HFFc6 (cell line): ENCODE measurements around the gene ATP8A2. TPM values are rescaled to one million over a fixed set of nuclear protein-coding genes. Genes with fewer than 3 reads are reported as not detected.

Source experiments
- DNase-seq: peaks from one replicate; pipeline ENCODE4 v3.0.0-alpha.2; 2018
- H3K27ac Mint-ChIP-seq: 2 replicates; pipeline ENCODE4 v1.8.0; 2020; ENCODE audit warnings: mild to moderate bottlenecking, mixed read lengths
- H3K27me3 Mint-ChIP-seq: 2 replicates; pipeline ENCODE4 v1.8.0; 2021; ENCODE audit warnings: mild to moderate bottlenecking, moderate library complexity, mixed read lengths; ENCODE audit not compliant: insufficient read depth
- H3K36me3 Mint-ChIP-seq: 2 replicates; pipeline ENCODE4 v1.8.0; 2021; ENCODE audit warnings: low read depth, mixed read lengths
- H3K4me1 Mint-ChIP-seq: 2 replicates; pipeline ENCODE4 v1.8.0; 2020; ENCODE audit warnings: low read depth, mixed read lengths
- H3K4me3 Mint-ChIP-seq: 2 replicates; pipeline ENCODE4 v1.8.0; 2020; ENCODE audit warnings: mild to moderate bottlenecking, moderate library complexity, mixed read lengths
- H3K9me3 Mint-ChIP-seq: 2 replicates; pipeline ENCODE4 v1.8.0; 2020; ENCODE audit warnings: mild to moderate bottlenecking, mixed read lengths
- CTCF ChIP-seq: fragments of 200-600 bp; sonication (generic); IDR thresholded peaks from 2 replicates; pipeline ENCODE4 v1.5.0; 2021; ENCODE audit warnings: antibody characterized with exemption, mild to moderate bottlenecking
- total RNA-seq, 6 experiments: library from RNA; stranded (reverse); fragmentation: NEBNext Ultra II Directional; extraction: Animal tissue kit (Norgen Biotek cat#: 25700); gene quantifications; 2 replicates in 1 of 6; 3 replicates in 5 of 6; pipeline ENCODE4 v1.2.3, GENCODE V29; 2021

ATP8A2 gene
- total RNA-seq, 6 experiments from 2014 or later, result 0.02 TPM; not detected in 5

DNA sequence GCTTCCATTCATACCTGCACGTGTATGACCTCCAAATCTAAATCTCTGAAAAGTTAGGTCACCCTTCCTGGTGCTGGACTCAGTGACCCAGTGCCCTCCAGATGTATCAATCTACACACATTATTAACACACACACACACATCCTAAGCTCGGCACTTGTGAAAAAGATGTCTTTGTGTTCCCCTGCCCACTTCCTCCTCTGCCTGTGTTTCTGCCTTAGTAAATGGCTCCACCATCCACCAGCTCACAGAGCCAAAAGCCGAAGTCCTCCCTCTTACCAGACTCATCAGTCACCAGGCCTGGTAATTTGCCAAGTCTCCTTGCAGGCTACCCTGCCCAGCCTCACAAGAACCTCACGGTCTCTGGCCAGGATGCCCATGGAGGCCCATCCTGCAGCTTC, 548.5 kb downstream of the ATP8A2 start:
- peaks cover 43% of the 10 kb centered on the region for H3K9me3 Mint-ChIP-seq
- no peaks in the 10 kb centered on the region for H3K4me1 Mint-ChIP-seq
- no peaks in the 10 kb centered on the region; the same call in 1 of the 2 replicates for H3K27me3 Mint-ChIP-seq
- no peak for DNase-seq
- H3K27ac Mint-ChIP-seq, result no peak overlapping the region
- H3K36me3 Mint-ChIP-seq, result no peaks in the 10 kb centered on the region
- H3K4me3 Mint-ChIP-seq, result no peak overlapping the region
- no peak for TF ChIP-seq CTCF

- no peak for DNase-seq
- no peak for TF ChIP-seq CTCF
- H3K4me3 Mint-ChIP-seq, result no peak overlapping the region
- no peaks in the 10 kb centered on the region for H3K36me3 Mint-ChIP-seq
- no peak overlapping the region for H3K27ac Mint-ChIP-seq
- H3K4me1 Mint-ChIP-seq, result no peaks in the 10 kb centered on the region
- H3K9me3 Mint-ChIP-seq, result peaks cover 43% of the 10 kb centered on the region
- H3K27me3 Mint-ChIP-seq, result no peaks in the 10 kb centered on the region; the same call in 1 of the 2 replicates
These were observed 549.2 kb downstream of the ATP8A2 start for GRCh38 chr13:25920931-25921330.

GRCh38 chr13:25922376-25922775, 550.6 kb downstream of the ATP8A2 start:
- DNase-seq, result no peak
- peaks cover 43% of the 10 kb centered on the region for H3K9me3 Mint-ChIP-seq
- TF ChIP-seq CTCF, result no peak
- peaks cover 5% of the 10 kb centered on the region; the same call in 1 of the 2 replicates for H3K36me3 Mint-ChIP-seq
- H3K27ac Mint-ChIP-seq, result no peak overlapping the region
- no peak overlapping the region for H3K4me3 Mint-ChIP-seq
- H3K4me1 Mint-ChIP-seq, result no peaks in the 10 kb centered on the region
- H3K27me3 Mint-ChIP-seq, result no peaks in the 10 kb centered on the region; the same call in none of the 2 replicates

GRCh38 chr13:25923217-25924085, 551.7 kb downstream of the ATP8A2 start:
- no peak for DNase-seq
- Mint-ChIP-seq H3K27ac (no peak overlapping the region), H3K27me3 (no peaks in the 10 kb centered on the region; the same call in none of the 2 replicates)

GRCh38 chr13:25927363-25927762, 555.6 kb downstream of the ATP8A2 start:
- H3K4me1 Mint-ChIP-seq, result no peaks in the 10 kb centered on the region
- H3K9me3 Mint-ChIP-seq, result peaks cover 58% of the 10 kb centered on the region
- TF ChIP-seq CTCF, result no peak
- no peaks in the 10 kb centered on the region; the same call in 1 of the 2 replicates for H3K27me3 Mint-ChIP-seq
- no peak for DNase-seq
- H3K4me3 Mint-ChIP-seq, result no peak overlapping the region
- no peak overlapping the region for H3K27ac Mint-ChIP-seq
- H3K36me3 Mint-ChIP-seq, result peaks cover 9% of the 10 kb centered on the region; the same call in 1 of the 2 replicates

More at GRCh38 chr13:25923217-25924085, 551.7 kb downstream of the ATP8A2 start:
- H3K4me1 Mint-ChIP-seq, result no peaks in the 10 kb centered on the region
- peaks cover 44% of the 10 kb centered on the region for H3K9me3 Mint-ChIP-seq
- H3K4me3 Mint-ChIP-seq, result no peak overlapping the region
- TF ChIP-seq CTCF, result no peak
- H3K36me3 Mint-ChIP-seq, result peaks cover 6% of the 10 kb centered on the region; the same call in 1 of the 2 replicates
